AG08396 (cell line): ENCODE results near the gene CHID1.

Source experiments
- DNase-seq: peaks from one replicate; pipeline ENCODE4 v3.0.0; 2012; ENCODE audit warnings: low spot score, mixed read lengths

The CHID1 gene

DNA sequence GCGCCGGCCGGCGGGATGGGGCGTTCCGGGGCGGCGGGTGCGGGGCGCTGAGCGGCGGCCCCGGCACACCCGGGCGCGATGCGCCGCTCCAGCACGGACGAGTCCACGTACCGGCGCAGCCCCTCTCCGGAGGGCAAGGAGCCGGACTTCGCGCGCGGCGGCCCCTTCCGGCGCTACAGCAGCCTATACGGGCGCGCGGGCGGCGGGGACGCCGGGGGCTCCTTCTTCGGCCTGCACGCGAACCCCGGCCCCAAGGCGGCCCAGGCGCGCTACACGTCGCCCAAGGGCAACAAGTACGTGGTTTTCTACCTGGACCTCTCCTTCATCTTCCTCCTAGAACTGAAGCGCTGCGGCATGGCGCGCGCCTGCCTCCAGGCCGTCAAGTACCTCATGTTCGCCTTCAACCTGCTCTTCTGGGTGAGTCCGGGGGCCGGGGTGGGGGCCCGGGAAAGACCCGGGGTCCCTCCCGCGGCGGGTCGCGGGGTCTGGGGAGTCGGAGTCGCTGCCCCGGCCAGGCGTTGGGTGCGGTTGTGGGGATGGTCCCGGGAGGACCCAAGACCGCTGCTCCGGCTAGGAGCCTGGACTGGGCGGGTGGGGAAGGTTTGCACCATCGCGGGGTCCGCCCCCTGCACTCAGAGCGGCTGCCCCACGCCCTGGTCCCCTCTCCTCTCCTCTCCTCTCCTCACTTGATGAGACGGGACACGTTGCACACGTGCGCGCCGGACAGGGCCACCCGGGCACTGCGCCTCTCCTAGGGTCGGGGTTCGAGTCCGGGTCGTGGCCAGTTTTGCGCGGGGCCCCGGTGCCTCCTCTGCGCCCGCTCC, 60.4 kb downstream of the CHID1 start:
- DNase-seq: no peak

DNA sequence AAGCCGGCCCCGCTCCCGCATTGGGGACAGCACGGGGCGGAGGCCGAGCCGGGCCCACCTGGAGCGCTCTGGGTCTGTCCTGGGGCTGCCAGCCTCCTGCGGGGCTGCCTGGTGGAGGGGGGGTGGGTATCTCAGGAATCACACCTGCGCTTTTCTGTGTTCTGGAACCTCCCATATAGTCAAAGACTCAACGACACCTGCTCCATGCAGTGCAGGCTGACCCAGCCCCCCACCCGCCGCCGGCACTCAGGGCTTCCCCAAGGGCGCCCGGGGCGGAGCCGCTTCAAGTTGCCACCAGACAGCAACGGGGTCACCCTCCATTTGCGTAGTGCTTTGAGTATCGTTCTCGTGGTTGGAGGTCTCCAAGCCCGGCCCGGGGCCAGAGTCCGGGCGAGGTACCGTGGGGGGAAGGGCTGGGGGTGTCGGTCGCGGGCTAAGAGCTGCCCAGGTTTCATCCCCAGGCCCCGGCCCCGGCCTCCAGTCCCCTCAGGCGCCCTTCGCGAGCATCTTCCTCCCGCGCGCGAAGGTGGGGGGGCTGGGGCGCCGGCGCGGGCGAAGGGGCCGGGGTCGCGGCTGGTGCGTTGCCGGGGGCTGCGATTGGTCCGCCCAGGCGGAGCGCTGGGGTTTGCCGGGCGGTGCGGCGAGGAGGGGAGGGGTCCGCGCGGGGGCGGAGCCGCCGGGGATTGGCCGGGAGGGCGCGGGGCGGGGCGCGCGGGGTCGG, 61.3 kb downstream of the CHID1 start:
- no peak for DNase-seq

- peak; percentile 84 for DNase-seq
Measured at GRCh38 chr11:848380-848931, 62.2 kb downstream of the CHID1 start.

DNA sequence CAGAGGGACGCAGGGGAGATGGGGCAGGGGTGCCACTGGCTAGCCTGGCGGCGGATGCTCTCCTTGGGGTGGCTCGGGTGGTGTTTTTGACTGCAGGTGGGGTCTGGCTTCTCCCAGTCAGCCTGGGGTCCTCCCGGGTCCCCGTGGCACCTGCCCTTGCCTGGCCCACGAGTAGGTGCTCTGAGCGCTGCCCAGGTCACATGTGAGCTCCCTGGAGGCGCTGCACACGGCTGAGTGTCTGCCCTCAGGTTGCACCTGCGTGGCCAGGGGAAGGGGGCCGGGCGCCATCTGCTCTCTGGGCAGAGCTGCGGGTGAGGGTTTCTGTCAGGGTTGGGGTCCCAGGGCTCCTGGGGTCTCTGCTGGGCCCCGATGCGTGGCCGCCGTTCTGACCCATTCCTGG, 62.7 kb downstream of the CHID1 start:
- no peak for DNase-seq

DNA sequence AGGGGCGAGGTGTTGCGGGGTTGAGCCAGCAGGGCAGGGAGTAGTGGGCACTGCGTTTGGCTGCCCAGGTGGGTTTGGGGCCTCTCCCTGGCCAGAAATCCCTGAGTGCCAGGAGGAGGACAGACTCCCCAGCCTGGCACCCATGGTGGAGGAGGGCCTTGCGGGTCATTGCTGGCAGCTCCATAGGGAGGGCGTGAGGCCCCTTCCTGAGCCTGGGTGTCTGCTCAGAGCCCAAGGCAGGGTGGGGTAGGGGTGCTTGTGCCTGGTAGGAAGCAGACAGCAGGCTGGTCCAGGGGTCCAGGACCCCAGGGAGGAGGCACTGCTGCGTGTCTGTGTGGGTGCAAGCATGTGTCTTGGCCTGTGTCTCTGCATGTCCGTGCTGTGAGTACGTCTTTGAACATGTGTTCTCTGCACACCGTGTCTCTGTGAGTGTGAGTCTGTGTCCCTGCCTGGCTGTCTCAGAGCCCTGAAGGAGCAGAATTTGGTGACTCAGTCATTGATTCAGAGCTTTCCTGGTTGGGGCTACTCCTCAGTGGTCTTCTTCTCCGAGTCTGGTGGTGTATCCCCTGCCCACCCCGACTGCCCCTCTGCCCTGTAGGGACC, 64.0 kb downstream of the CHID1 start:
- peak; percentile 72 for DNase-seq

- DNase-seq: no peak
Measured at GRCh38 chr11:845872-846495, 64.6 kb downstream of the CHID1 start.

- DNase-seq: peak; percentile 90
Measured at GRCh38 chr11:844693-845644, 65.6 kb downstream of the CHID1 start.

DNA sequence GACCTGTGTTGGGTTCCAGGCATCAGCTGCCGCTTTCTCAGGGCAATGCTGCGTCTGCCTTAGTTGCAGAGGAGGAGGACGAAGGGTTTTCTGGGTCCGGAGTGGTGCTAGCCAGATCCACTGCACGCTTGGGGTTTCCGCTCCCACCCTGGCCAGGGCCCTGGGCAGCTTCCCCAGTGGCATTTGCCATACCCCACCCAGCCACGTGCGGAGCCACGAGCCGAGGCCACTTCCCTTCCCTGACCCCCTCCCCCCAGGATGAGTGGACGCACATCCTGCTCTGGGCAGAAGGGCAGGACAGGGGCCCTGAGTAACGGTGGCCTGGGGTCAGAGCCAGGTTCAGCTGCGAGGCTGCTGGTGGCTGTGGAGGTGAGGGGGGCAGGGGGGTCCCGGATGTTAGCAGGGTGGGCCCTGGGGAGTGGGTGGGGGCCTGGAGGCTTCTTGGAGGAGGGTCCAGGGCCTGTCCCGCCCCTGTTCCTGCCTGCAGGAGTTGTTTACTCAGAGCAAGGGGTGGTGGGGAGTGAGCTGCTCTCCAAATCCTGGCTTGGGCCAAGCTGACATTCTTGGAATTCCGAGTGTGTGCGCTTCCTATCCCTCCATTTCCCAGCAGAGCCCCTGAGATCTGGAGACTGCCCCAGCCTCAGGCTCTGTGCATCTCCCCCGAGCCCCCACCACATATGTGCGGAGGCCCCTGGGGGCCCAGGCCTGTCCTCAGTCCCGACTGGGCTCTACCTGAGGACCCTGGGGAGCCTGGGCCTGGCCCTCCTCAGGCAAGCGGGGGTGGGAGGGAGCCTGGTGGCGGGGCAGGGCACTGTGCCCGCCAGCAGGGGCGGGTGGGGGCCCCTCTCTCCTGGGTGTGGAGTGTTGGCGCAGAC, 66.6 kb downstream of the CHID1 start:
- peak; percentile 93 for DNase-seq

DNA sequence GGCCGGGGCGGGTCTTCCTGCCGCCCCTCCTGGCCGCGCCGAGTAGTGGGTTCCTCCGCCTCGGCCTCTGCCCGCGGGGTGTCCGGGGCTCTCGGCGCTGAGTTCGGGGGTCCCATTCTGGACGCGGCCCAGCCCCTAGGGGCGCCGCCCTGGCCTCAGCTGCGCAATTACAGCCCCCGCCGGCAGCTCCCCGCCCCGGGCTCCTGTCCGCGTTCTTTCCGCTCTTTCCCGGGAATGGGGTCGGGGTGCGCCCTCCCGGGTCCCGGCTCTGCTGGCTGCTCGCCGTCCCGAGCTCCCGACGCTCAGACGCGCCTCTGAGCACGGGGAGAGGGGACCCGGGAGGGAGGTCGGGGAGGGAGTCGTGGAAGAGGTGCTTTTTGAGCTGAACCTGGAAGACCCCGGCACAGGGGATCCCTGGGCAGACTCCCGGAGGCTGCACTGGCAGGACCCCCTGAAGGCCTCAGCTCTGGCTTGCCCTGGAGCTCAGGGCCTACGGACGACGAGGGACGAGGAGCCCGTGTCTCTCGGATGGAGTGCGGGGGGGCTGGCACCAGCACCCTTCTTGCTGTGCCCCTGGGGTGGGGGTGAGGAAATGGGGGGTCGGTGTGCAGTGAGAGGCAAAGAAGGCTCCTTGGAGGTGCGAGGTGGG, 67.4 kb downstream of the CHID1 start:
- DNase-seq: no peak

- DNase-seq: peak; percentile 92
Measured at GRCh38 chr11:842370-843002, 68.1 kb downstream of the CHID1 start, which contains the start of the genes POLR2L and TSPAN4. TSS of gene POLR2L (minus strand) at chr11:842529. CDS start at chr11:842508, 21 bp downstream. TSS of gene TSPAN4 (plus strand) at chr11:842852. CDS start at chr11:850305, 7,453 bp downstream.

DNA sequence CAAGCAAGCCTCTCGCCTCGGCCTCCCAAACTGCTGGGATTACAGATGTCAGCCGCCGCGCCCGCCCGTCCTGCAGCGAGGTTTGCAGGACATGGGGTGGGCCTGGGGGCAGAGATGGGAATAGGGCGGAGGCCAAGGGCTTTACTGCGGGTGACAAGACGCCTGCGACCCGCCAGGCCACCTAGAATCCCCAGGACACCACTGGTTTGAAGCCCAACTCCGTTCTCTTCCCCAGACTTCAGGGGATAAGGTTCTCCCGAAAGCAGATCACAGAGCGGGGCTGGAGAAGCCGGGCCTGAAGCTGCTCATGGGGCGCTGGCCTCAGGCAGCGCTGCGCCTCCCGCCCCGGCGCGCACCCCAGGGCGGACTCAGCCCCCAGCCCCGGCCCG, 68.6 kb downstream of the CHID1 start:
- DNase-seq: no peak

DNA sequence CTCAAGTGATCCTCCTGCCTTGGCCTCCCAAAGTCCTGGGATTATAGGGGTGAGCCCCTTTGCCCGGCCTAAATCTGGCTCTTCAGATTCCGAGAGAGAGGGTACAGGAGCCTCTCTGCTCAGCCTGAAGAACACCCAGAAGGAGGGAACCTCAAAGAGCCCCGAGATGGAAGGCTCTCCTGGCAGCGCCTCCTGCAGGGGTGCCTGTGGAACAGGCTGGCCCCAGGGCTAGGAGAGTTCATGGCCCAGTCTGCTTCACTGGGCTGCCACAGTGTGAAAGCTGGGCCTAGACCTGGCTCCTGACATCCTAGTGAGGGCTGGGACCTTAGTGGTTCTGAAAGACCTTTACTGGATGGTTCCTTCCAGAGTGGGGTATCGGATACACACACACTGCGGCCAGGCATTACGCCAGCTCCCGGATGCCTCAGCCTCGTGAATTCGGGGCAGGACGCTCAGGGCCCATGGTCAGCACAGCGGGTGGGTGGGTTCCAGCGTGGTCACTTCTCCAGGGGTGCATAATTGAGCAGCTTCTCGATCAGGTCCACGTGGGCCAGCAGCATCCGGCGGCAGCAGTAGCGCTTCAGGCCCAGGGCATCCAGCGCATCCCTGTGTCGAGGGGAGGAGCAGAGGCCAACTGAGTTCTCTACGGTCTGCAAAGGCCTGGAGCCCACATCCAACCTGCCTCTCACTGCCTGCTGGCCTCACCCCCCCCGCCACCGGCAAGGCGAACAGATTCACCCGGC, 70.6 kb downstream of the CHID1 start:
- DNase-seq: no peak

- no peak for DNase-seq
Measured at GRCh38 chr11:839280-839623, 71.4 kb downstream of the CHID1 start.

DNA sequence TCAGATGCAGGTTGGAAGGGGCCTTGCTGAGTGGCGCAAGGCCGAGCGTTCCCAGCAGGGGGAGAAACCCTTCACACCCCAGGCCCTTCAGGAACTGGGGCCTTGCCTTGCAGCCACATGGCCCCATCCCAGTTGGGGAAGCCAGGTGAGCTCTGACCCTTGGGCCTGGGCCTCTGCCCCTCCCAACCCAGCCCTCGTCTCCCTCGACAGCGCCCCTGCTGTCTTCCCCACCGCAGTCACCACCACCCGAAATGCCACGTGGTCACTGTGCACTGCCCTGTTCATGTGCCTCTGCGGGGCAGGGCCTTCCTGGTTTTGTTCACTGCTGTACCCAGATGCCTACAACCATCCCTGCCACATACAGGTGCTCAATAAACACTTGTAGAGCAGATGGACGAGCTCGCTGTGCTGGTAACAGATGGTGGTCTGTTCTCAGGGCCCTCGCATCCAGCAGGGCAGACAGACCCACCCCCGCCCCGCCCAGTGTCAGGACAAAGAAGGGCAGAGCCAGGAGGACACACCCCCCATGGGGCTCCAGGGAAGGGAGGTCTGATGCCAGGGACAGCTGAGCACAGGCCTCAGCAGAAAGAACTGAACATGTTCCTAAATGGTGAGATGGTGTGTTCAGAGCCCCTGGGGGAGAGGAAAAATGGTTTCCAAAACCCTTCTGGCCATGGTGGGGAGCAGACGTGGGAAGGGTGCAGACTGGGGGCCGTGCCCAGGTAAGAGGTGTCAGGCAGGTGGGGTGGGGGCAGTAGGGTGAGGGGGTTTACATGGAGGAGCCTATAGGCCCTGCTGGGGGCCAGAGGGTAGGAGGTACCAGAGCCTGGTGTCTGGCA, 72.0 kb downstream of the CHID1 start:
- no peak for DNase-seq

DNA sequence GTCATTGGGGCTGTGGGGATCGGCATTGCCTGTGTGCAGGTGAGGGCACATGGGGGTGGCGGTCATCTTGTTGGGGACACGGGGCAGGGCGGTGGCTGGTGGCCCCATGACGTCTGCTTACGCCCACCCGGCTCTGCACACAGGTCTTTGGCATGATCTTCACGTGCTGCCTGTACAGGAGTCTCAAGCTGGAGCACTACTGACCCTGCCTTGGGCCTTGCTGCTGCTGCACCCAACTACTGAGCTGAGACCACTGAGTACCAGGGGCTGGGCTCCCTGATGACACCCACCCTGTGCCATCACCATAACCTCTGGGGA, 72.7 kb downstream of the CHID1 start:
- no peak for DNase-seq

- DNase-seq: no peak
Measured at GRCh38 chr11:837189-837989, 73.2 kb downstream of the CHID1 start.

DNA sequence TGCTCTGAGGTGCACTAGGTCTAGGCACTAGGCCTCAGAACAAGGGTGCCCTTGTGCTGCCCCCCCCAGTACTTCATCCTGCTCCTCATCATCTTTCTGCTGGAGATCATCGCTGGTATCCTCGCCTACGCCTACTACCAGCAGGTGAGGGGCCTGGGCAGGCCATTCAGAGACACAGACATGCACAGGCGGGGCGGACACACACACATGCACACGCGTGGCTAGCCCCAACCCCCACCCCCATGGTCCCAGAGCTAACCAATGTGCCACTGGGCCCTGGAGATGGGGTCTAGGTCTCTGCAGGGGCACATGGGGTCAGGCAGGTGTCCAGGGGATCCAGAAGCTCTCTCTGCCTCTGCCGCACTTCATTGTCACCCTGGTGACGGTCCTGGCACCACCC, 73.9 kb downstream of the CHID1 start:
- no peak for DNase-seq
